ENCODE data around the gene DLK1.

- TF ChIP-seq EZH2 (optimal IDR thresholded peaks at IDR 0.05; ENCODE audit: low read depth, low read length), result no peak
- no peak for TF ChIP-seq CTCF (IDR thresholded peaks at IDR 0.05; ENCODE audit: low read length)
These were observed 46.0 kb downstream of the DLK1 start for GRCh38 chr14:100772607-100773165.
